Caki2 (cell line): ENCODE data around the gene TFF2. TPM values are rescaled to one million over a fixed set of nuclear protein-coding genes. Genes with fewer than 3 reads are reported as not detected.

Experiments
- DNase-seq: peaks from one replicate; pipeline ENCODE4 v3.0.0-alpha.2; 2015; ENCODE audit warnings: low read depth
- in situ Hi-C: cut with HindIII; loops from 2 replicates; pipeline ENCODE4 v1.10.0; 2016; ENCODE audit warnings: low sequenced_read_pairs, low pct_unique_long_range_greater_than_20kb, mixed read lengths
- total RNA-seq: library from RNA; depleted of rRNA; stranded (reverse); fragments of >200 nt; shearing (Covaris generic); gene quantifications from 2 replicates; pipeline ENCODE4 v1.2.3, GENCODE V29; 2014; ENCODE audit warnings: low replicate concordance

Gene TFF2
- total RNA-seq, 1 experiment from 2014 or later: not detected

GRCh38 chr21:42315296-42315891 is 35.4 kb downstream of the TFF2 start, which contains the start of gene TFF3:
TFF3 (minus strand) TSS chr21:42315409; CDS start chr21:42315374, 35 bp downstream.
- no peak for DNase-seq
- in situ Hi-C loops: no loop called here

DNA sequence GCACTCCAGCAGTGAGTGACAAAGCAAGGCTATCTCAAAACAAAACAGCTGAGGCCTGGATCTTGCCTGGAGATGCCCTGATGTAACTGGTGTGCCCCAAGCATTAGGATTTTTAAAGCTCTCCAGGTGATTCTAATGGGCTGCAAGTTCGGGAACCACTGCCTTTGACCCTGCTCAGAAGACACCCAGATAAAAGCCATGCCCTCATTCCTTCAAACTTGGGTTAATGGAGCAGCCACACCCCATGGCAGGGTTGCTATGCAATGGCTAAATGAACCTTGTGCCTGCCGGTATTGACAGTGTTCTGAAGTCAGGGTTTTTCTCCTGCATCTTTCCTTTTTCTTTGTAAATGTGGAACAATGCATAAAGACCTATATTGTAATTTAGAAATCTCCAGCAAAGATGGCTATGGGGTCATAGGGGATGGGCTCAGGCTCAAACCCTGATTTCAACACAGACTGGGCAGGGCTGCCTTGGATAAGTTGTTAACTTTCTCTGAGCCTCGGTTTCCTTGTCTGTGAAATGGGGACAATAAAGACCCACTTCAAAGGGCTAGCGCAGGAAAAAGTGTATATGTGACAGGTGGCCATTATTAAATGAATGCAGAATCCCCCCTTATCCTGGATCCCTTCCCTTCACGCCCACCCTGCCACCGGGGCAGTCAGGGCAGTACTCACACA is 36.0 kb downstream of the TFF2 start:
- in situ Hi-C loops: no loop called here
- DNase-seq: no peak

DNA sequence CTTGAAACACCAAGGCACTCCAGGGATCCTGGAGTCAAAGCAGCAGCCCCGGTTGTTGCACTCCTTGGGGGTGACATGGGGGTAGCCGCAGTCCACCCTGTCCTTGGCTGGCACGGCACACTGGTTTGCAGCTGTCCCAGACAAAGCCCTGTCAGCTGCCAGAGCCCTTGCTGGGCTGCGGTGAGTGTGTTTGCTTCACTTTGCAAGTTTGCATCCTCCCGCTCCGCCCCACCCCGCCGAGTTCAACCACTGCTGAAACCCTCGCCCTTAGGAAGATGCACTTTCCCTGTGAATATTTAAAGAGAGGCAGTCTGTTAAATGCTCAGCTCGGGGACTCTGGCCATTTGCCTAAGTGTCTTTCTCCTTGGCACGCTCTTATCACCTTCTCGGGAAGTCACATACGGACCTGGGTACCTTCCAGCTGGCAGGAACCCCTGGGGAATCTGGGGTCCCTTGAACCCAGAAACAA is 37.3 kb downstream of the TFF2 start:
- in situ Hi-C loops: no loop called here
- DNase-seq: no peak

- no peak for DNase-seq
- in situ Hi-C loops: no loop called here
Observed at GRCh38 chr21:42312626-42313104, 38.1 kb downstream of the TFF2 start.

DNA sequence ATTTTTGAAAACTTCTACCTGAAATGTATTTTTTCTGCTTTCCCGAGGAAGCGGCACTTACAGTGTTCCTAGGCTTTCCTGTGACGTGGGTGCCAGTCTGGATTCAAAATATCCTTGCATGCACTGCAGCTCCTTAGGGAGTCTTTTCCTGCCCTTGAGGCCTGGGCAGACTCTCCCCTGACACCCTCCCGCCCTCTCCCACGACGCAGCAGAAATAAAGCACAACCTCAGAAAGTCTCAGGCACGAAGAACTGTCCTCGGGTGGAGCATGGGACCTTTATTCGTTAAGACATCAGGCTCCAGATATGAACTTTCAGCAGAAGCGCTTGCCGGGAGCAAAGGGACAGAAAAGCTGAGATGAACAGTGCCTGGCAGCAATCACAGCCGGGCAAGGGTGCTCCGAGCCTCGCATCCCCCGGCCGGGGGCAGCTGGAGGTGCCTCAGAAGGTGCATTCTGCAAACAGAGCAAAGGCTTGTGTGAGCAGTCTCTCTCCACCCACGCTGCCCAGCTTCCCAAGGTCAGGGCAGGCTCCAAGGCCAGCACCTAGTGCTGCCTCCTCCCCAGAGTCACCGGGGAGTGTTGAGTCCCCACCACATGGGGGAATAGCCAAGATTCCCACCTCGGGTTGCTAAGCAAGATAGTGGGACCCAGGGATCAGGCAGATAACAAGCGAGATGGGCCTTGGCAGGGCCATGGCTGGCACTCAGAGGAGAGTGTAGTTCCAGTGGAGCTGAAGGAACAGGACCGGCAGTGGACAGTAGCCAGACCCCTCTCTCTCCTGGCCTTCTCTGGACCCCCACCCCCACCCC is 38.8 kb downstream of the TFF2 start:
- in situ Hi-C loops: no loop called here
- DNase-seq: no peak

GRCh38 chr21:42311160-42311559 is 39.6 kb downstream of the TFF2 start:
- DNase-seq: no peak
- in situ Hi-C loops: no loop called here

- no peak for DNase-seq
- in situ Hi-C loops: no loop called here
Observed at GRCh38 chr21:42310411-42311001, 40.3 kb downstream of the TFF2 start.

DNA sequence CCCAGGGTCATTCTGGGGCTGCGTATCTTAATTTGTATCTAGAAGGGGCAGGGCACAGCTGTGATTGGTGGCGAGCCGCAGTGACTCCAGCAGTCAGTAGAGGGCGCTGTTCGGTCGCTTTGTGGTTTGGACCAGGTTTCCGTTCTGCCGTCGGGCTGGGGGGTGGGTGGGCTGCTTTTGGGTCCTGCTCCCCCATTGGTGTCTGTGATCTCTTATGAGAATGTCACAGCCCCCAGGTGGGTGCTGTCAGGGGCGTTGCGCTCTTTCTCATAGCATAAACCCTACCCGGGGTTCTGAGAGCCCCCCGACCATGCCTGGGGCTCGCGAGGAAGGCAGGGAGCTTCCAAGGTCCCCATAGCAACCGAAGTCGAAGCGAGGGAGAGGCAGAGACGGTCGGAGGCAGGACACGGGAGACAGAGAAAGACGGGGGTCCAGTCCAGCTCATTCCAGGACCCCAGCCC is 41.0 kb downstream of the TFF2 start:
- no peak for DNase-seq

GRCh38 chr21:42308914-42309752 is 41.7 kb downstream of the TFF2 start:
- DNase-seq: no peak
- in situ Hi-C loops: no loop called here

More for the DNA sequence above, 41.0 kb downstream of the TFF2 start:
- in situ Hi-C loops: no loop called here

- in situ Hi-C loops: no loop called here
- no peak for DNase-seq
Observed at GRCh38 chr21:42308161-42308913, 42.5 kb downstream of the TFF2 start.

GRCh38 chr21:42307106-42307505 is 43.7 kb downstream of the TFF2 start:
- in situ Hi-C loops: no loop called here
- no peak for DNase-seq

GRCh38 chr21:42306366-42307035 is 44.3 kb downstream of the TFF2 start:
- in situ Hi-C loops: no loop called here
- DNase-seq: no peak

DNA sequence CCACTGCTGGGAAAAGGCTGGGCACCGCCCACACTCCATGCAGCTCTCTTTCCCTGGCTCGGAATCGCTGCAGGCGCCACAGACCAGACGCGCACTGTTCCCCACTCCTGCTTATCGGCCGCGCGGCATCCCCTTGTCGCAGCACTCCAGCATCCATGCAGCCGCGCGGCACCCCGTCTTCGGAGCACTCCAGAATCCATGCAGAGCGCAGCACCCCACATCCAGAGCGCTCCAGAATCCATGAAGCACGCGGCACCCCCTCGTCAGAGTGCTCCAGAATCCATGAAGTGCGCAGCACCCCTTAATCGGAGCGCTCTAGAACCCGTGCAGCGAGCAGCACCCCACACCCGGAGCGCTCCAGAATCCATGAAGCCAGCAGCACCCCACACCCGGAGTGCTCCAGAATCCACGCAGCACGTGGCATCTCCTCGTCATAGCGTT is 45.1 kb downstream of the TFF2 start:
- no peak for DNase-seq
- in situ Hi-C loops: no loop called here

GRCh38 chr21:42304556-42305454 is 46.0 kb downstream of the TFF2 start:
- no peak for DNase-seq
- in situ Hi-C loops: no loop called here

DNA sequence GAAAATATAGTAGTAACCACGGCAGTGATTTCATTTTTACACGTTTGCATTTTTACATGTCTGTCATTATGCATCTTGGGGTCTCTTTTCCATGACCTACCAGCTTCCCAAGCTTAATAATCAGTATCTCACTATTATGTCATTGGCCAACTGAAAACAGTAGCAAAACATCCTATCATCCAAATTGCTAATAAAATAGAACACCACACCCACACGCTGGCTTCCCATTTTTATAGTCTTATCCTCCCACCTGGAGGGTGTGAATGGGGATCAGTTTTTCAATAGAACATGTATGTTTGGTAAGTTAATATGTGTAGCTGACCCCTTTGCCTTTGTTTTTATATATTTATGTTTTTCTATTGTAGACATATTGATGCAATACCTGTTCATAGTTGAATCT is 47.4 kb downstream of the TFF2 start:
- DNase-seq: no peak
- in situ Hi-C loops: no loop called here

GRCh38 chr21:42302794-42303193 is 48.0 kb downstream of the TFF2 start:
- DNase-seq: no peak
- in situ Hi-C loops: no loop called here
